SKM-1 treated with dmso at 0.1 percent for 144 hours (cell line): ENCODE results near the gene DNAL1.
"Not testable (repeated sequence)": the region's sequence is repeated elsewhere in the genome, so short reads cannot be mapped to it uniquely, and the experiment has no call there.

Source experiments
- DNase-seq: peaks from one replicate; lab custom pipeline; 2025; ENCODE audit not compliant: unreplicated experiment; lab: John Stamatoyannopoulos, UW

DNAL1 gene

GRCh38 chr14:73644531-73645247 is at the start of gene DNAL1:
DNAL1 (plus strand) TSS chr14:73644986; CDS start chr14:73645040, 54 bp downstream.
- DNase-seq = peak; percentile 65

- DNase-seq = no peak
Measured at GRCh38 chr14:73599499-73599898, 45.3 kb upstream of the DNAL1 start.

- no peak for DNase-seq
Measured at GRCh38 chr14:73602994-73603393, 41.8 kb upstream of the DNAL1 start.

GRCh38 chr14:73606271-73606670 is 38.5 kb upstream of the DNAL1 start:
- DNase-seq = no peak

- DNase-seq = no peak
Measured at GRCh38 chr14:73607241-73607640, 37.5 kb upstream of the DNAL1 start.

- DNase-seq = no peak
Measured at GRCh38 chr14:73610687-73611086, 34.1 kb upstream of the DNAL1 start.

- DNase-seq = peak; percentile 21
Measured at GRCh38 chr14:73612339-73613045, 32.3 kb upstream of the DNAL1 start, which contains the start of gene ACOT6. ACOT6 (plus strand) TSS chr14:73612517; CDS start chr14:73612572, 55 bp downstream.

- DNase-seq = no peak
Measured at GRCh38 chr14:73613046-73613383, 31.8 kb upstream of the DNAL1 start.

GRCh38 chr14:73613419-73613963 is 31.3 kb upstream of the DNAL1 start:
- no peak for DNase-seq

- no peak for DNase-seq
Measured at GRCh38 chr14:73616831-73617230, 28.0 kb upstream of the DNAL1 start.

- DNase-seq = no peak
Measured at GRCh38 chr14:73619524-73619923, 25.3 kb upstream of the DNAL1 start.

GRCh38 chr14:73620268-73620667 is 24.5 kb upstream of the DNAL1 start:
- no peak for DNase-seq

- DNase-seq = no peak
Measured at GRCh38 chr14:73623504-73624054, 21.2 kb upstream of the DNAL1 start.

- DNase-seq = no peak
Measured at GRCh38 chr14:73625706-73626105, 19.1 kb upstream of the DNAL1 start.

GRCh38 chr14:73627151-73627558 is 17.6 kb upstream of the DNAL1 start:
- no peak for DNase-seq

- no peak for DNase-seq
Measured at GRCh38 chr14:73630009-73630780, 14.6 kb upstream of the DNAL1 start.

GRCh38 chr14:73633116-73634010 is 11.4 kb upstream of the DNAL1 start:
- no peak for DNase-seq

GRCh38 chr14:73634011-73634833 is 10.6 kb upstream of the DNAL1 start:
- DNase-seq = no peak

GRCh38 chr14:73636355-73636754 is 8.4 kb upstream of the DNAL1 start:
- DNase-seq = not testable (repeated sequence)
